ENCODE measurements around the gene ZNF213. TPM values are rescaled to one million over a fixed set of nuclear protein-coding genes. Genes with fewer than 3 reads are reported as not detected.

The ZNF213 gene
- total RNA-seq, 2 experiments from 2014 or later: 1.6 to 2.2 TPM

- Histone ChIP-seq H3K27me3 (ENCODE audit: control insufficient read depth in 1 of 2, insufficient read depth in 2 of 2, low read length in 2 of 2) (no peaks in the 10 kb centered on the region), H3K36me3 (ENCODE audit: insufficient read depth, low read length) (no peaks in the 10 kb centered on the region), H3K9me3 (ENCODE audit: control insufficient read depth in 1 of 2, insufficient read depth in 1 of 2, low read length in 2 of 2) (no peaks in the 10 kb centered on the region), H3K27ac (ENCODE audit: low read depth in 1 of 2, low read length in 2 of 2) (no peak within 1 kb of the TSS), H3K4me1 (ENCODE audit: insufficient read depth, low read length) (peaks cover 3% of the 10 kb centered on the region), H3K4me3 (ENCODE audit: low read length) (no peak within 1 kb of the TSS)
- DNase-seq: no peak
- no peak within 1 kb of the TSS for H3K4me3 Mint-ChIP-seq
- no peak for ATAC-seq (ENCODE audit: poor library complexity)
- intact Hi-C loops (cut with DNase I, micrococcal nuclease): no loop called here
- H3K36me3 Mint-ChIP-seq (ENCODE audit: low read depth): peaks cover 4% of the 10 kb centered on the region
- no peaks in the 10 kb centered on the region for H3K9me3 Mint-ChIP-seq
- no peaks in the 10 kb centered on the region for H3K27me3 Mint-ChIP-seq
- TF ChIP-seq, protein P1, sequence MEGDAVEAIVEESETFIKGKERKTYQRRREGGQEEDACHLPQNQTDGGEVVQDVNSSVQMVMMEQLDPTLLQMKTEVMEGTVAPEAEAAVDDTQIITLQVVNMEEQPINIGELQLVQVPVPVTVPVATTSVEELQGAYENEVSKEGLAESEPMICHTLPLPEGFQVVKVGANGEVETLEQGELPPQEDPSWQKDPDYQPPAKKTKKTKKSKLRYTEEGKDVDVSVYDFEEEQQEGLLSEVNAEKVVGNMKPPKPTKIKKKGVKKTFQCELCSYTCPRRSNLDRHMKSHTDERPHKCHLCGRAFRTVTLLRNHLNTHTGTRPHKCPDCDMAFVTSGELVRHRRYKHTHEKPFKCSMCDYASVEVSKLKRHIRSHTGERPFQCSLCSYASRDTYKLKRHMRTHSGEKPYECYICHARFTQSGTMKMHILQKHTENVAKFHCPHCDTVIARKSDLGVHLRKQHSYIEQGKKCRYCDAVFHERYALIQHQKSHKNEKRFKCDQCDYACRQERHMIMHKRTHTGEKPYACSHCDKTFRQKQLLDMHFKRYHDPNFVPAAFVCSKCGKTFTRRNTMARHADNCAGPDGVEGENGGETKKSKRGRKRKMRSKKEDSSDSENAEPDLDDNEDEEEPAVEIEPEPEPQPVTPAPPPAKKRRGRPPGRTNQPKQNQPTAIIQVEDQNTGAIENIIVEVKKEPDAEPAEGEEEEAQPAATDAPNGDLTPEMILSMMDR (IDR thresholded peaks at IDR 0.05): no peak
- ChIA-PET CTCF (interaction anchor here (1.3 kb wide), 1 partner anchor 17 kb away, joined by 3 read pairs; no protein-coding TSS in a partner anchor), POLR2A (interaction anchor here (1.3 to 2.3 kb wide), 2 partner anchors 10 to 54 kb away, joined by 3 to 8 read pairs; no protein-coding TSS in a partner anchor)
- peaks cover 2% of the 10 kb centered on the region for H3K4me1 Mint-ChIP-seq (ENCODE audit: low read depth)
- no peak within 1 kb of the TSS for H3K27ac Mint-ChIP-seq
Measured at GRCh38 chr16:3112058-3112880, 22.6 kb upstream of the ZNF213 start, which contains the start of gene ZNF205. ZNF205 (plus strand) TSS chr16:3112586; CDS start chr16:3113431, 845 bp downstream.

DNA sequence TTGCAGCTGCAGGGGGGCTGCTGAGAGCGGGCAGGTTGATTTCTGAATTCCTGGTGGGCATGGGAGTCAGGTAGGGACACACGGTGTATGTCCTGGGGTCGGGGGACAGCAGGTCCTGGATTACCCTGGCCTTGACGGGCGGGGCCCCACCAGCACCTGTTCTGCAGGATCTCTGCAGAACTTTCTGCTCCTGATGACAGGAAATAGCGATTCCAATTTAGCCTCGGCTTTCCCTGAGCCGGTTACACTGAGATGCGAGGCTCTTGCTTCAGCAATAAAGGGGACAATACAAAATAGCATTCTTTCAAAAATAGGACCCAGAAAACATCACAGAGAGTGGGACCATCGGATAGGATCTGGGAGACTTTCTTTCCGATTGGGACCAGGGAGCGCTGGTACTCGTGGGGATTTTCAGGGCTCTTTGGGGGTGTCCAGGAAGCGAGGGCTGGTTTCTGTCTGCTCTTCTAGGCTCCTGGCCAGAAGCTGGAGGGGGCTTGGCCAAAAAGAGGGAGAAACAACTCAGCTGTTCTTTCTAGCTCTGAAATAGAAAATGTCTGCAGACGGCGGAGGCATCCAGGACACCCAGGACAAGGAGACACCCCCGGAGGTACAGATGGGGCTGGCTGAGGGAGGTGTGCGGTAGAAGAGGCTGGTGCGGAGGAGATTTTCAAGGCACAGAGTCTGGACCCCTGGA, 21.8 kb upstream of the ZNF213 start:
- Histone ChIP-seq H3K27ac (ENCODE audit: low read depth in 1 of 2, low read length in 2 of 2) (no peak overlapping the region), H3K9me3 (ENCODE audit: control insufficient read depth in 1 of 2, insufficient read depth in 1 of 2, low read length in 2 of 2) (no peaks in the 10 kb centered on the region), H3K4me1 (ENCODE audit: insufficient read depth, low read length) (no peaks in the 10 kb centered on the region), H3K4me3 (ENCODE audit: low read length) (no peak overlapping the region), H3K27me3 (ENCODE audit: control insufficient read depth in 1 of 2, insufficient read depth in 2 of 2, low read length in 2 of 2) (no peaks in the 10 kb centered on the region), H3K36me3 (ENCODE audit: insufficient read depth, low read length) (no peaks in the 10 kb centered on the region)
- Mint-ChIP-seq H3K27me3 (no peaks in the 10 kb centered on the region), H3K36me3 (ENCODE audit: low read depth) (peaks cover 4% of the 10 kb centered on the region), H3K4me3 (no peak overlapping the region), H3K27ac (no peak overlapping the region), H3K9me3 (no peaks in the 10 kb centered on the region), H3K4me1 (ENCODE audit: low read depth) (no peaks in the 10 kb centered on the region)
- DNase-seq (no peak), ATAC-seq (ENCODE audit: poor library complexity) (no peak)
- intact Hi-C loops (cut with DNase I, micrococcal nuclease): no loop called here
- ChIA-PET CTCF (no interaction called here), POLR2A (interaction anchor here (2.3 kb wide), 1 partner anchor 11 kb away, joined by 8 read pairs; no protein-coding TSS in a partner anchor)
- TF ChIP-seq, protein P1 (IDR thresholded peaks at IDR 0.05): no peak

DNA sequence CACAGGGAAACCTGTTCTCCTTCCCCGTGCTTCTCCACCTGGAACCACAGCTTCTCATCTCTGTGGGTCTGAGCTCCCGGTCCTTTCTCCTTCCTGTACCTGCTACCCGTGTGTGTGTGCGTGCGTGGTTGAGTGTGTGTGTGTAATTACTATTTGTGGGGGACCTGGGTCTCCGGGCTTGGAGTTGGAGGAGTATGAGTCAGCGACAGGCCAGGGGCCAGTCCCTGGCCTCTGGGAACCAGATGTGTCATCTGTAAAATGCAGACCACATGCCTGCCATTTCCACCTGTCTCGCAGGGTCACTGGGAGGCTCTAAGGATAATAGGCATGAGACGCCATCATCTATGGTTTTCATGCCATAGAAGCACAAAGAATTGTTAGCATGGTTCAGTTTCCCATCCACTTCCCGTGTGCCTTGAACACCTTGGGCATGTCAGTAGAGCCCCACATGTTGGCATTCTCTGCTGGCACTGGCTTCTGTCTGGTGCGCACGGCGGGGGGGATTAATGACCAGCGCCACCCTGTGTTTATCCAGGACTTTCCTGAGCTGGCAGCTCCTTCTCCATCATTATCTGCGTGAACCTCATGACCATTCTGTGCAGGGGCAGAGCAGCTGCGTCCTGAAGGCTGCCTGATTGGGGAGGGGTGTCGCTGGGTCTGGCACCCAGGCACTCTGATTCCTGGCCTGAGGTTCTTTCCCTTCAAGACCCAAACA, 20.9 kb upstream of the ZNF213 start:
- Mint-ChIP-seq H3K36me3 (ENCODE audit: low read depth) (peaks cover 4% of the 10 kb centered on the region), H3K27me3 (no peaks in the 10 kb centered on the region), H3K4me3 (no peak overlapping the region), H3K27ac (no peak overlapping the region), H3K4me1 (ENCODE audit: low read depth) (no peaks in the 10 kb centered on the region), H3K9me3 (no peaks in the 10 kb centered on the region)
- Histone ChIP-seq H3K4me1 (ENCODE audit: insufficient read depth, low read length) (no peaks in the 10 kb centered on the region), H3K27me3 (ENCODE audit: control insufficient read depth in 1 of 2, insufficient read depth in 2 of 2, low read length in 2 of 2) (no peaks in the 10 kb centered on the region), H3K9me3 (ENCODE audit: control insufficient read depth in 1 of 2, insufficient read depth in 1 of 2, low read length in 2 of 2) (no peaks in the 10 kb centered on the region), H3K4me3 (ENCODE audit: low read length) (no peak overlapping the region), H3K36me3 (ENCODE audit: insufficient read depth, low read length) (no peaks in the 10 kb centered on the region), H3K27ac (ENCODE audit: low read depth in 1 of 2, low read length in 2 of 2) (no peak overlapping the region)
- DNase-seq (no peak), ATAC-seq (ENCODE audit: poor library complexity) (no peak)
- CTCF ChIA-PET: interaction anchor here (1.6 kb wide), 1 partner anchor 15 kb away, joined by 4 read pairs; no protein-coding TSS in a partner anchor
- intact Hi-C loops (cut with DNase I, micrococcal nuclease): no loop called here
- TF ChIP-seq, protein P1 (IDR thresholded peaks at IDR 0.05): no peak
- POLR2A ChIA-PET: interaction anchor here (2.3 kb wide), 1 partner anchor 12 kb away, joined by 8 read pairs; no protein-coding TSS in a partner anchor
